GM23248 (cell line): Measurements from ENCODE around the gene DCAF4L1. TPM values are rescaled to one million over a fixed set of nuclear protein-coding genes. Genes with fewer than 3 reads are reported as not detected.

ENCODE experiments used
- DNase-seq: peaks from one replicate; pipeline ENCODE4 v3.0.0-alpha.2; 2015
- H2AFZ ChIP-seq: fragments of 200-600 bp; sonication (generic); 2 replicates; pipeline ENCODE4 v1.6.1; 2016; ENCODE audit warnings: antibody characterized with exemption
- H3F3A ChIP-seq: fragments of 200-600 bp; sonication (generic); 2 replicates; pipeline ENCODE4 v1.6.1; 2016; ENCODE audit warnings: mild to moderate bottlenecking, antibody characterized with exemption, mixed run types; ENCODE audit not compliant: insufficient read depth
- H3K27ac ChIP-seq: fragments of 200-600 bp; sonication (generic); 2 replicates; pipeline ENCODE4 v1.5.1; 2016; ENCODE audit warnings: mild to moderate bottlenecking
- H3K27me3 ChIP-seq: fragments of 200-600 bp; sonication (generic); replicated peaks from 2 replicates; pipeline ENCODE4 v1.6.1; 2016; ENCODE audit warnings: mild to moderate bottlenecking; ENCODE audit not compliant: insufficient read depth
- H3K36me3 ChIP-seq: fragments of 200-600 bp; sonication (generic); 2 replicates; pipeline ENCODE4 v1.6.1; 2016; ENCODE audit warnings: low read depth, mild to moderate bottlenecking
- H3K4me1 ChIP-seq: fragments of 200-600 bp; sonication (generic); 2 replicates; pipeline ENCODE4 v1.6.1; 2016; ENCODE audit warnings: mild to moderate bottlenecking; ENCODE audit not compliant: insufficient read depth
- H3K4me2 ChIP-seq: fragments of 200-600 bp; sonication (generic); one replicate; pipeline ENCODE4 v1.6.1; 2016; ENCODE audit warnings: mild to moderate bottlenecking; ENCODE audit not compliant: unreplicated experiment
- H3K4me3 ChIP-seq: fragments of 200-600 bp; sonication (generic); 2 replicates; pipeline ENCODE4 v1.5.1; 2016; ENCODE audit warnings: mild to moderate bottlenecking
- H3K79me2 ChIP-seq: fragments of 200-600 bp; sonication (generic); 2 replicates; pipeline ENCODE4 v1.6.1; 2016; ENCODE audit warnings: mild to moderate bottlenecking; ENCODE audit not compliant: insufficient read depth
- H3K9ac ChIP-seq: fragments of 200-600 bp; sonication (generic); 2 replicates; pipeline ENCODE4 v1.6.1; 2016; ENCODE audit warnings: mild to moderate bottlenecking
- H3K9me2 ChIP-seq: fragments of 200-600 bp; sonication (generic); 2 replicates; pipeline ENCODE4 v1.6.1; 2016; ENCODE audit warnings: mixed run types, mild to moderate bottlenecking, moderate library complexity; ENCODE audit not compliant: insufficient read depth
- H3K9me3 ChIP-seq: fragments of 200-600 bp; sonication (generic); one replicate; pipeline ENCODE4 v1.6.1; 2017; ENCODE audit warnings: low read depth
- H4K20me1 ChIP-seq: fragments of 200-600 bp; sonication (generic); 2 replicates; pipeline ENCODE4 v1.6.0; 2016; ENCODE audit not compliant: insufficient read depth
- EZH2 ChIP-seq: fragments of 200-600 bp; sonication (generic); IDR thresholded peaks from 2 replicates; pipeline ENCODE4 v1.6.1; 2018; ENCODE audit warnings: antibody characterized with exemption, mild to moderate bottlenecking; ENCODE audit not compliant: insufficient read depth, poor library complexity, severe bottlenecking
- EZH2phosphoT487 ChIP-seq: fragments of 200-600 bp; sonication (generic); IDR thresholded peaks from 2 replicates; pipeline ENCODE4 v1.6.1; 2018; ENCODE audit warnings: antibody characterized with exemption, moderate library complexity, mild to moderate bottlenecking, low read depth; ENCODE audit not compliant: insufficient read depth
- WGBS, 2 experiments: methylation state at CpG; one replicate each; pipeline ENCODE4 v1.1.6; 2015 to 2017; ENCODE audit warnings: low lambda C conversion rate in 2 of 2, low coverage in 1 of 2; ENCODE audit errors: missing lambda C conversion rate in 2 of 2; 5-methylcytosine and 5-hydroxymethylcytosine counted together
- in situ Hi-C: fragments of 300-500 bp; cut with MboI; formaldehyde crosslinking; loops from 2 replicates; pipeline ENCODE4 v1.15.0; 2020
- polyA plus RNA-seq: library from polyadenylated mRNA; unstranded; fragments of >200 nt; fragmentation: Nextera tagmentation; extraction: Ambion mirVana; gene quantifications from 2 replicates; pipeline ENCODE4 v1.2.1, GENCODE V29; 2016
- total RNA-seq: library from RNA; depleted of rRNA; stranded (reverse); fragments of >200 nt; shearing (Covaris generic); gene quantifications from 2 replicates; pipeline ENCODE4 v1.2.3, GENCODE V29; 2014

The DCAF4L1 gene
- total and polyA plus RNA-seq, 2 experiments from 2014 or later: 0.06 TPM; not detected in 1

DNA sequence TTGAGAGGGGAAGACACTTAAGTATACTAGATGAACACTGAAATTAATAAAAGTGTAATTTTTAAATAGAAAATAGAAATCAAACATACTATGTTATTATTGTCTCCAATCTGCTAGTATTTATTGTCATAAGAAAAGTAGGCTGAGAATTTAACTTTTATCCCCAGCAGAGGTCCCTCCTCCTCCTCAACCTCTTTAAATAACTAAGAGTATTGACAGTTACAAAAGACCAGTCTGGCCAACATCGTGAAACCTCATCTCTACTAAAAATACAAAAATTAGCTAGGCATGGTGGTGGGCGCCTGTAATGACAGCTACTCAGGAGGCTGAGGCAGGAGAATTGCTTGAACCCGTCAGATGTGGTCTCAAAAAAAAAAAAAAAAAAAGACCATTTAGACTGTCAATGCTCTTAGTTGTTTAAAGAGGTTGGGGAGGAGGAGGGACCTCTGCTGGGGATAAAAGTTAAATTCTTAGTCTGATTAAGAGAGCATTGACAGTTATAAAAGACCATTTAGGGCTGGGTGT is 13.0 kb downstream of the DCAF4L1 start:
- Histone ChIP-seq H3K9me3 (no peaks in the 10 kb centered on the region), H3K4me2 (no peak overlapping the region), H3K4me3 (no peak overlapping the region), H3K4me1 (peaks cover 25% of the 10 kb centered on the region), H3K27me3 (no peaks in the 10 kb centered on the region), H3K27ac (no peak overlapping the region), H3K9ac (no peak overlapping the region), H3F3A (peaks cover 4% of the 10 kb centered on the region; the same call in 1 of the 2 replicates), H4K20me1 (no peaks in the 10 kb centered on the region), H2AFZ (no peak overlapping the region), H3K79me2 (peaks cover 95% of the 10 kb centered on the region), H3K9me2 (no peaks in the 10 kb centered on the region), H3K36me3 (peaks cover 6% of the 10 kb centered on the region; the same call in 1 of the 2 replicates)
- peak; percentile 4 for DNase-seq
- in situ Hi-C loops: no loop called here
- 82 to 85% methylated on average over 3 of the region's 3 CpGs for whole genome bisulfite sequencing, 2 experiments
- no peak for TF ChIP-seq EZH2
- TF ChIP-seq EZH2phosphoT487: no peak

DNA sequence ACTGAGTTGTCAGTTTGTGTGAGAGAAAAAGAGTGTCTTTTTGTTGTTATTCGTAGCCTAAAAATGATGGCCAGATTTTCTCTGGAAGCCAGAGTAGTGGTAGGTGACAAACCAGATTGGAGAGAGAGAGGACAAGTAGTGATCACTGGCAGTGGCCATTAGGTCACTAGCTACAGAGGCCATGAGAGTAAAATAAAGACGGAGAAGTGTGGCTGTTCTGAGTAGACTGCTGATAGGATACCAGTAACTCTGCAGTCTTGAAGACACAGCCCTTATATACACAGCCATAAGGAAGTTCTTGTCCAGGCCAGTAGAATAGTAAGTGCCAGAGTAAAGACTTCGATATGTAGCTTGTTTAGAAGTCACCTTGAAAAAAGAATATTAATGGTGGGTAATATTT is 16.5 kb downstream of the DCAF4L1 start:
- peaks cover 7% of the 10 kb centered on the region; the same call in 1 of the 2 replicates for H3K4me1 ChIP-seq
- H3K9me3 ChIP-seq: no peaks in the 10 kb centered on the region
- in situ Hi-C loops: no loop called here
- 97 to 100% methylated on average over 3 of the region's 3 CpGs for WGBS, 2 experiments
- H3K4me2 ChIP-seq: no peak overlapping the region
- DNase-seq: no peak
- TF ChIP-seq EZH2phosphoT487 (no peak), EZH2 (no peak)
- H3K36me3 ChIP-seq: peaks cover 6% of the 10 kb centered on the region; the same call in 1 of the 2 replicates
- H3F3A ChIP-seq: peaks cover 11% of the 10 kb centered on the region; the same call in 1 of the 2 replicates
- H3K27me3 ChIP-seq: no peaks in the 10 kb centered on the region
- no peak overlapping the region for H3K27ac ChIP-seq
- H2AFZ ChIP-seq: no peak overlapping the region
- H3K9ac ChIP-seq: no peak overlapping the region
- H3K9me2 ChIP-seq: no peaks in the 10 kb centered on the region
- no peak overlapping the region for H3K4me3 ChIP-seq
- peaks cover 98% of the 10 kb centered on the region for H3K79me2 ChIP-seq
- no peaks in the 10 kb centered on the region for H4K20me1 ChIP-seq

DNA sequence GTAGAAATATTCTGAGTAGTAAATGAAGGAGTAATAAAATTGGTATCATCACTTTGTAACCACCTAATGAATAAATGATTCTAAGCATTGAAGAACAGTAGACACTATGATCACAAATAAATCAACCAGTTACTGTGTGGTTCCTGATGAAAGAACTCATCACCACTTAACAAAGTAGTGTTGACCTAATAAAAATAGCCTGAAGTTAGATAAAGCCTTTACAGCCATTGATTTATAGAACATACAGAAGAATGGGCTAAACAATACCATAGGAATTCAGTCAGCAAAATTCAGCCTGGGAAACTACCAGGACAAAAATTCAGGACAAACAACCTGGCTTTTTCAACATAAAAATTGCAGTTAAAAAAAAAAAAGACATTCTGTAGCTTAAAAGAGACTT is 17.8 kb downstream of the DCAF4L1 start:
- TF ChIP-seq EZH2phosphoT487 (no peak), EZH2 (no peak)
- no peak for DNase-seq

GRCh38 chr4:42008011-42008786 is 26.6 kb downstream of the DCAF4L1 start:
- H3K4me1 ChIP-seq: no peaks in the 10 kb centered on the region
- in situ Hi-C loops: no loop called here
- no peak overlapping the region for H3K9ac ChIP-seq

More for the DNA sequence above, 17.8 kb downstream of the DCAF4L1 start:
- Histone ChIP-seq H3K9me3 (no peaks in the 10 kb centered on the region), H3K27ac (no peak overlapping the region), H4K20me1 (no peaks in the 10 kb centered on the region), H3K36me3 (peaks cover 16% of the 10 kb centered on the region; the same call in 1 of the 2 replicates), H2AFZ (no peak overlapping the region), H3F3A (peaks cover 11% of the 10 kb centered on the region; the same call in 1 of the 2 replicates), H3K9ac (no peak overlapping the region), H3K27me3 (no peaks in the 10 kb centered on the region), H3K4me2 (no peak overlapping the region), H3K4me1 (no peaks in the 10 kb centered on the region), H3K9me2 (no peaks in the 10 kb centered on the region), H3K79me2 (peaks cover 98% of the 10 kb centered on the region), H3K4me3 (no peak overlapping the region)
- in situ Hi-C loops: no loop called here

More at GRCh38 chr4:42008011-42008786, 26.6 kb downstream of the DCAF4L1 start:
- Histone ChIP-seq H4K20me1 (no peaks in the 10 kb centered on the region), H3K79me2 (peaks cover 100% of the 10 kb centered on the region), H3F3A (no peaks in the 10 kb centered on the region), H3K9me3 (no peaks in the 10 kb centered on the region), H3K36me3 (peaks cover 20% of the 10 kb centered on the region), H3K27ac (no peak overlapping the region), H3K4me3 (no peak overlapping the region), H3K27me3 (no peaks in the 10 kb centered on the region), H3K9me2 (no peaks in the 10 kb centered on the region), H2AFZ (no peak overlapping the region), H3K4me2 (no peak overlapping the region)
- 97 to 100% methylated on average over 3 of the region's 3 CpGs for WGBS, 2 experiments
- no peak for DNase-seq
- TF ChIP-seq EZH2phosphoT487: no peak
- TF ChIP-seq EZH2: no peak
